Forelimb muscle (tissue), 1 donor: ENCODE data around the gene LYST. TPM values are rescaled to one million over a fixed set of nuclear protein-coding genes. Genes with fewer than 3 reads are reported as not detected.
"Not testable (repeated sequence)": the region's sequence is repeated elsewhere in the genome, so short reads cannot be mapped to it uniquely, and the experiment has no call there.

ENCODE experiments used
- DNase-seq: peaks from one replicate; pipeline ENCODE4 v3.0.0-alpha.2; 2013; ENCODE audit warnings: low read depth
- polyA plus RNA-seq: library from polyadenylated mRNA; unstranded; fragments of 120-200 nt; gene quantifications from one replicate; pipeline ENCODE4 v1.2.1, GENCODE V29; 2013; ENCODE audit not compliant: insufficient read length

LYST gene
- polyA plus RNA-seq = 5.3 TPM

- no peak for DNase-seq
These were observed at the start of gene LYST for GRCh38 chr1:235866205-235866912. Gene LYST (minus strand): TSS chr1:235866906. CDS start chr1:235830417, 36,489 bp downstream.

GRCh38 chr1:235915489-235915888, 48.8 kb upstream of the LYST start:
- not testable (repeated sequence) for DNase-seq

- no peak for DNase-seq
These were observed 46.6 kb upstream of the LYST start for GRCh38 chr1:235913311-235913710.

GRCh38 chr1:235911876-235912275, 45.2 kb upstream of the LYST start:
- DNase-seq = no peak

GRCh38 chr1:235911300-235911662, 44.6 kb upstream of the LYST start:
- no peak for DNase-seq

GRCh38 chr1:235910357-235911299, 43.9 kb upstream of the LYST start:
- DNase-seq = no peak

- no peak for DNase-seq
These were observed 42.2 kb upstream of the LYST start for GRCh38 chr1:235908742-235909520.

GRCh38 chr1:235907897-235908240, 41.2 kb upstream of the LYST start:
- DNase-seq = no peak

GRCh38 chr1:235907187-235907896, 40.6 kb upstream of the LYST start:
- no peak for DNase-seq

GRCh38 chr1:235906436-235906835, 39.7 kb upstream of the LYST start:
- no peak for DNase-seq

- not testable (repeated sequence) for DNase-seq
These were observed 37.1 kb upstream of the LYST start for GRCh38 chr1:235903809-235904208.

GRCh38 chr1:235902677-235903542, 36.2 kb upstream of the LYST start:
- no peak for DNase-seq

GRCh38 chr1:235901461-235901860, 34.8 kb upstream of the LYST start:
- no peak for DNase-seq

- DNase-seq = no peak
These were observed 31.4 kb upstream of the LYST start for GRCh38 chr1:235898126-235898525.

GRCh38 chr1:235893840-235894239, 27.1 kb upstream of the LYST start:
- DNase-seq = no peak

- no peak for DNase-seq
These were observed 26.2 kb upstream of the LYST start for GRCh38 chr1:235892734-235893413.

GRCh38 chr1:235892202-235892601, 25.5 kb upstream of the LYST start:
- DNase-seq = no peak

- DNase-seq = no peak
These were observed 21.5 kb upstream of the LYST start for GRCh38 chr1:235888119-235888643.

- no peak for DNase-seq
These were observed 21.0 kb upstream of the LYST start for GRCh38 chr1:235887676-235888075.
